T1000 (cell line): Measurements from ENCODE around the gene CRIM1.

Experiments
- DNase-seq: peaks from one replicate; lab custom pipeline; 2025; ENCODE audit warnings: mixed read lengths; lab: John Stamatoyannopoulos, UW

The CRIM1 gene

DNA sequence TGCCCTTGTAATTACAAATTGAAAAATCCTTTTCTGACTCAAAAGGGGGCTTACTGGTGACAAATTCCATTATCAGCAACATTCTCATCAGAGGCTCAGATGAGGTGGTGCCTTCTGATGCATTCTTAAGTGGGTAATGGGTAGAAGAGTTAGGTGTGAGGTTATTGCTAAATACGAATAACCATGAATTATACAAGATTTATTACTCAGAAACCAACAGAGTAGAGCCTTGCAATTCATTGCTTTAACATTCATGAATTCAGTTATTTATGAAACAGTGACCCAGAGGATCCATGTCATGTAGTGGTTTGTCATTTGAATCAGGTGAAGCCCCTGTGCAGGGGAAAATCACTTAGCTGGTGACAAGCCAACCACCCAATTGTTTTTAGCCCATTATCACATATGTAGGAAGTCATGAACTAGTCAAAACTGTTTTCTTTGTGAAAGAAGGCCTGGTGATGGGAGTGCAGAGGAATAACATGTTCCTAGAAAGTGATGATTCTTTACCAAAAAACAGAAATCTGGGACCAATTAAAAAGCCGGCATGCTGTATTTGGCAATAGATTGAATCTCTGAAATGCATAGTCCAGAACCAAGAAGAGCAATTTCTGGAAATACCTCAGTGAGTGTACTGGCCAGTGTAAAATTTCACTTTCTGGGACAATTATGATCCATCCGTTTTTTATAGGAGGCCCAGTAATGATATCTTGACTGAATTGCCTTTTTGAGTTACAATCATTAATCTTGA lies 70.2 kb downstream of the CRIM1 start:
- no peak for DNase-seq

- no peak for DNase-seq
Measured at GRCh38 chr2:36427790-36428243, 72.2 kb downstream of the CRIM1 start.

DNA sequence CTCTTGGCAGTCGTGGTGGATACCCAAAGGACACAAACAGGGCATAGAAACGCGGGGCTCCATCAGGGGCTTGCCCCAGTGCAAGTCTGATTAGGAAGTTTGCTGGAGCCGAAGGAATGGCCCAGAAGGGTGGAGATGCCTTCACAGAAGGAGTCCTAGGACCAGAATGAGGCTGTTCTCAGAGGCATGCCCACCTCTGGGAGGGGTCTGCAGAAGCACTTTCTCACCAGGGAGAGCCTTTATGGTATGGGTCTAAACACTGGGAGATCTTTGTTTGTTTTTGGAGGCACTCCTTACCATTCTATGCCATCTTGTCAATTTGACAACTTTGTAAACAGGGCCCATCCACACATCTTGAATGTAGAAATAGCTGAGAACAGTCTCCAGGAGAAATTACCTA lies 75.0 kb downstream of the CRIM1 start:
- DNase-seq: no peak

- DNase-seq: no peak
Measured at GRCh38 chr2:36432479-36432878, 76.9 kb downstream of the CRIM1 start.

DNA sequence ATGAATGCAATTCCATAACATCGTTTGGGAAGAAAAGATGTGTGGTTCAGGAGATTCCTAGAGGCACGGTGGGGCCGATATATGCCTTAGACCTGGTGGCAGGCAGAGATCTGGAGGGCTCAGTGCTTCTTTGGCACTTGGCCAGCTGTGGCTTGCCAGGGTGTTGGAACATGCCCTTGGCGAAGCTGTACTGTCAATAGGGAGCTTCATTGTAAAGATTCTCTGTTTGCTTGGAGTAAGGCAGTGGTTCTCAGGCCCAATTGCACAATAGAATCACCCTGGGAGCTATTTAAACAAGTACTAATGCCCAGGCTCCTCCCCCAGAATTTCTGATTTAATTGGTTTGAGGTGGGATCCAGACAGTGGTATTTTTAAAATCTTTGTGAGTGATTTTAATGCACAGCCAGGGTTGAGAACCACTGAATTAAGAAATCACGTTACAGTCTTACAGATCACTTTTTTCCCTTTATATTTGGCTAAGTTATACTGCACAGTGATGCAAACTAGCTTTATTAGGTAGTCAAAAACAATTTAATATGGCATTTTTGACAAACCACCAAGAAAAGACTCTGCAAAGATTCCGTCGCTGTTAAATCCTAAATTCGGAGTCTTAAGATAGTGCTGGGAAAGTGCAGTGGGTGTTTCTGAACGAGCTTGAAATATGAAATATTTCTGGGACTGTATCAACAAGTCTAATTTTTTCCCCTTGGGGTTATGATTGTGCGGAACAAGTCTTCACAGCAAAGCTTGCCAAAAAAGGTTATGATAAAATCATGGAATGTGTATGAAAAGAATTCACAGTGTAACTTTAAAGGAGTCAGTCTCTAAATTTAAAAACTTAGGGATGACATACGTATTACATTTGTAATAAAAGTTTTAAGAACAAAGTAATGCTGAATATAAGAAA lies 78.0 kb downstream of the CRIM1 start:
- no peak for DNase-seq

GRCh38 chr2:36438449-36438977 lies 82.9 kb downstream of the CRIM1 start:
- peak; percentile 83 for DNase-seq

DNA sequence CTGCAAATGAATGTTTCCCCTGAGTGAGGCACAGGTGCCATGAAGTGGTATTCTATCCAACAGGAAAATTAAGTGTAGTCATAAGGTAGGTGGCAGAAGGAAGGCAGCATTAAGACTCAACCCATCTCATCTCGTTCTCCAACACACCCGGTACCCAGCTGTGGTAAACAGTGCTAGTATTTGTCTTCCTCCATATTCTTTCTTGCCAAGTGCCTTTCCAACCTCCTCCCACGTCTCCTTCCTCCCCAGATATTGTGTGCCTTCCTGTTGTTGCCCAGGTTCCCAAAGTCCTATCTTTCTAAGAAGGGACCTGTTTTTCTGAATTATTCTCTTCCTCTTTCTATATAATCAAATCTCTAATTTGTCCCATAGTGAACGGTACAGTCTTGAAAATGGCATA lies 83.5 kb downstream of the CRIM1 start:
- no peak for DNase-seq

DNA sequence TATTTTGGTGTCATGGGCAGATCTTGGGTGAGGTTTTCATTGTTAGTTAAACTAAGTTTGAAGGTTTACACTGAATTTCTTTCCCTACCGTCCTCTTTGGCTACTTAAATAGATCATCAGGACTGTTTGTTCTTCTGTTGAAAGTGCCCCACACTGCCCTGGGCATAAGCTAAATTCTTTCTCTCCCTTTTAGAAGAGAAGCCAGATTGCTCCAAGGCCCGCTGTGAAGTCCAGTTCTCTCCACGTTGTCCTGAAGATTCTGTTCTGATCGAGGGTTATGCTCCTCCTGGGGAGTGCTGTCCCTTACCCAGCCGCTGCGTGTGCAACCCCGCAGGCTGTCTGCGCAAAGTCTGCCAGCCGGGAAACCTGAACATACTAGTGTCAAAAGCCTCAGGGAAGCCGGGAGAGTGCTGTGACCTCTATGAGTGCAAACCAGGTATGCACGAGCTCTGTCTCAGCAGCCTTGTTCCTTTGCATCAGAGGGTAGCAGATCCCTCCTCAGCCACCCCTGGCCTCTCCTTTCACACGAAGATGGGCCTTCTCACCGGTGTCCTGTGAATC lies 85.6 kb downstream of the CRIM1 start:
- DNase-seq: no peak

DNA sequence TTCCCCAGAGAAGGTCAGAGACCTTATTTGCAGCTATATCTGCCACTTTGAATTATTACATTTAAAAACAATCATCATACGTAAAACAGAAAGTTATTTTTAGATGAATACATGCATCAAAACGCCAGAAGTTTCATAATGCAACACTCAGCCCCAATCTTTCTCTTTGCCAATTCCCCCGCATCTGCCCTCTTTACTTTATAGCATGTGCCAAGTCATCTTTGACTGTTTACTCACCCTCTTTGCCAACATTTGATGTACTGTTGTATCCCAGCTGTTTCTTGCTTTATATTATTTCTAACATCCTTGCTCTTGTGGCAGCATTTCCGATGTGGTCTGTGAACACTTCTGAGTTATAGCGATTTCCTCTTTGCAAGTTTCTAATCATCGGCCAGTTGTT lies 86.2 kb downstream of the CRIM1 start:
- DNase-seq: no peak

GRCh38 chr2:36444216-36444936 lies 88.8 kb downstream of the CRIM1 start:
- DNase-seq: no peak

- no peak for DNase-seq
Measured at GRCh38 chr2:36445185-36445866, 89.7 kb downstream of the CRIM1 start.

- DNase-seq: no peak
Measured at GRCh38 chr2:36446294-36446693, 90.7 kb downstream of the CRIM1 start.

DNA sequence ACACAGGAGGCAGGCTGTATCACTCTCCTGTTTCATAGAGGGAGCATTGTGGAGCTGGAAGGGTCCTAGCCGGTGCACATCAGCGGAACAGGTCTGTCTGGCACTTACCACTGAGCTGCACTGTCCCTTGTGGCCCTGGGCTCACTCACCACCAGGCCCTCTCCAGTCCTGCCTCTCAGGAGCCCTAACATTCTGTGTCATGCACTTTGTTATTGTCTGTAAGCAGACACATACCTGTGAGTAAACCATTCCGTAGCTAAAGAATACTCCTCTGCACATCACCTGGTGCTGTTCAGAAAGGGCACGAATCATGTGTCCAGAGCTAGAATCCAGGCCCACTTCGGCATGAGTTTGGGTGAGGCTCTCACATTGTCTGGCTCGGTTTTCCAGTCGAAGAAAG lies 93.6 kb downstream of the CRIM1 start:
- no peak for DNase-seq

- no peak for DNase-seq
Measured at GRCh38 chr2:36449943-36450392, 94.4 kb downstream of the CRIM1 start.

DNA sequence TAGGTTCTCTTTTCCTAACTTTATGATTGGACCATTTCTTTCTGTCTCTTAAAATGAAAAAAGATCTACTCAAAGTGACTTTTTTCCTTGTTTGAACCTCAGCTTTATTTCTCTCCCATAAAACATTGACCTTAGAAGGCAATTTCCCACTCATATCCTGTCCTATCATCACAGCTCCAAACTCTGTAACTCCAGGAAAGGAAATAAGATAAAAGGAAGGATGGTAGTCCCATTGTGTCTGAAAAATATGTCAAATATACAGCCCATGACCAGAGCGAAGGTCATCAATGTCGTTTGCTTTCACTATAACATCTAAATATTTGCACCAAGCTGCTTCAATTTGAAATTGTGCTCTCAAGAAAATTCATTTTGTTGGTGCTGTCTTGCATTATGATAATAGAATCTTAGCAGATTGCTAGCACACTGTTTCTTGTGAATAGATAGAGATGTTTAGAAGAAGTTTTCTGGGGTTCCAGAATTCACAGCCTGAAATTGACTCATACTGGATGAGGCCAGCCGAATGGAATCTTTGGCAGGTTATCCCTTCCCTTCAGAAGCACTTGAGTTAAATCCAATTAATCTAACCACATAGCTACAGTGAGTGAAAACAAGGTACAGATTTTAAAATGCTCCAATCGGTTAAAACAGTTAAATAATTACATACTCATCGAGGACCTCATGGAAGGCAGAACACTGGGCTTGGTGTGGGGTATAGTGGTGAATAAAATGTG lies 95.1 kb downstream of the CRIM1 start:
- no peak for DNase-seq

DNA sequence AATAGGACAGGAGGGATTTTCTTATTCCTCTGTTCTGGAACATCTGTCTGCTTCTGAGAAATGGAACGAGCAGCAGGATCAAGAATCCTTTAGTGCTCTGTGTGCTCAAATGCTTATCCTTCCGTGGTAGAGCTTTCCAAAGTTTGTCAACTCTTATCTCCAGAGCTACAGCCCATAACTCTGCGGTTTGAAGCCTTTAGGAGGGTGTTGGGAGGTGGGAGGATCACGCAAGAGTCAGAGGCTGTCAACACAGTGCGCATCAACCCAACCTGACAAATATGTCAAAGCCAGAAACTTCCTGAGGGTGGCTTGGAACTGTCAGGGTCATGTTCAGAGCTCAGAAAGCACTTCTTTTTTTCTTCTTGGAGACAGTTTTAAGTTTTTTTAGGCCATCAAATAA lies 95.9 kb downstream of the CRIM1 start:
- DNase-seq: no peak

- DNase-seq: no peak
Measured at GRCh38 chr2:36452260-36452659, 96.7 kb downstream of the CRIM1 start.

DNA sequence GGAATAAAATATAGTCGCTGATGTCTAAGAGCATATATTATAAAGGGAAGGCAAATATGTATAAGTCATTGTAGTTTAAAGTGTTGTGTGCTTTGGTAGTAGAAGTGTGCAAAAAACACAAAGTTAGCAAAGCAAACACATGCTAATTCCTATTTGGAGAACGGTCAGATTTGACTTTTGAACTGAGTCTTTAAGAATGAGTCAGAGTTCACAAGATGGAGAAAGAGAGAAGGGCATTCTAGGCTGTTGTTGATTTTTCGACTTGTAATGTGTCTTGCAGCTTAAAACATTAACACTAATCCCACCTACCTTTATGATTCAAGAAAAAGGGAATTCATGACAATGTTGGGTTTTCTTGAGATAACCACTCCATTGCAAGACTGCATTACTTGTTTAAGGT lies 98.1 kb downstream of the CRIM1 start:
- DNase-seq: no peak

- DNase-seq: no peak
Measured at GRCh38 chr2:36455011-36455410, 99.4 kb downstream of the CRIM1 start.

GRCh38 chr2:36455788-36456187 lies 100.2 kb downstream of the CRIM1 start:
- no peak for DNase-seq
